Kidney (tissue), 14 donors: ENCODE data around the gene IQCC. TPM values are rescaled to one million over a fixed set of nuclear protein-coding genes. Genes with fewer than 3 reads are reported as not detected.

ENCODE experiments used
- DNase-seq, 5 donors: peaks; one replicate each; pipeline ENCODE4 v3.0.0-alpha.2; 2013 to 2020
- FAIRE-seq: peaks from 2 replicates; lab custom pipeline; 2012; peaks lifted over from hg19 to GRCh38; lab: Jason Lieb, UNC
- H3K27ac ChIP-seq, 2 donors: one replicate each; pipeline ENCODE4 v1.7.0; 2013; ENCODE audit warnings: low read depth in 2 of 2, low read length in 2 of 2, inconsistent platforms in 1 of 2
- H3K27me3 ChIP-seq: one replicate; pipeline ENCODE4 v1.7.1; 2013; ENCODE audit warnings: low read length, inconsistent platforms; ENCODE audit not compliant: control insufficient read depth, insufficient read depth
- H3K36me3 ChIP-seq, 3 donors: one replicate each; pipeline versions ENCODE4 v1.7.0 to v1.7.1; 2013; ENCODE audit warnings: low read length in 3 of 3, control low read depth in 1 of 3, inconsistent platforms in 1 of 3; ENCODE audit not compliant: insufficient read depth in 3 of 3, control insufficient read depth in 2 of 3
- H3K4me1 ChIP-seq, 3 donors: one replicate each; pipeline versions ENCODE4 v1.7.0 to v1.7.1; 2013; ENCODE audit warnings: low read length in 3 of 3, inconsistent platforms in 1 of 3, low read depth in 1 of 3; ENCODE audit not compliant: control insufficient read depth in 2 of 3, insufficient read depth in 2 of 3
- H3K4me3 ChIP-seq, 3 donors: one replicate each; pipeline versions ENCODE4 v1.7.0 to v1.8.1; 2013; ENCODE audit warnings: low read length in 3 of 3, control low read depth in 1 of 3, inconsistent platforms in 1 of 3
- H3K9ac ChIP-seq, 3 donors: one replicate each; pipeline versions ENCODE4 v1.7.0 to v1.7.1; 2013; ENCODE audit warnings: low read length in 3 of 3, control low read depth in 1 of 3, inconsistent platforms in 1 of 3
- H3K9me3 ChIP-seq, 3 donors: one replicate each; pipeline versions ENCODE4 v1.7.0 to v1.7.1; 2013; ENCODE audit warnings: low read length in 3 of 3, control low read depth in 1 of 3, inconsistent platforms in 1 of 3; ENCODE audit not compliant: control insufficient read depth in 2 of 3, insufficient read depth in 1 of 3
- CTCF ChIP-seq: IDR thresholded peaks from 3 replicates; pipeline ENCODE4 v1.5.1; 2012; ENCODE audit warnings: mild to moderate bottlenecking, moderate library complexity, borderline replicate concordance; ENCODE audit not compliant: insufficient read depth; ENCODE audit errors: extremely low read depth
- intact Hi-C: fragments of 100-400 bp; cut with DNase I; formaldehyde crosslinking; loops from one replicate; pipeline ENCODE4 v1.11.1; 2022
- polyA plus RNA-seq: library from polyadenylated mRNA; stranded (reverse); fragments of 350-450 nt; fragmentation: Illumina TruSeq; extraction: RNeasy Lipid Tissue Mini Kit (QIAGEN cat#74804); gene quantifications from one replicate; pipeline ENCODE4 v1.2.3, GENCODE V29; 2014; ENCODE audit warnings: low read depth, low replicate concordance; ENCODE audit not compliant: insufficient read depth
- total RNA-seq: library from RNA; stranded (reverse); fragmentation: NEBNext Ultra II Directional; extraction: Animal tissue kit (Norgen Biotek cat#: 25700); gene quantifications from one replicate; pipeline ENCODE4 v1.2.1, GENCODE V29; 2021
- donor health status: control.
- donor health status: control.
- donor health status: control.
- donor health status: control.
- donor health status: control.
- donor health status: DM: yes; HTN: yes; CAD: no.
- donor health status: Normal renal cell carcinoma (clear cell type).

Gene IQCC
- total and polyA plus RNA-seq, 2 donors from 2014 or later: 3.4 to 3.5 TPM

GRCh38 chr1:32198237-32199042, 7.0 kb upstream of the IQCC start:
- no peaks in the 10 kb centered on the region for H3K9me3 ChIP-seq
- intact Hi-C loops: no loop called here
- TF ChIP-seq CTCF: no peak
- no peak overlapping the region for H3K4me3 ChIP-seq
- H3K27ac ChIP-seq: no peak overlapping the region
- peaks cover 4 to 32% (median 18%) of the 10 kb centered on the region in 3 donors for H3K36me3 ChIP-seq
- peak in 1 of 5 donors; percentile 54 for DNase-seq
- H3K9ac ChIP-seq: no peak overlapping the region
- H3K27me3 ChIP-seq: no peaks in the 10 kb centered on the region
- FAIRE-seq: no peak
- H3K4me1 ChIP-seq: peaks cover 4 to 11% (median 10%) of the 10 kb centered on the region in 3 donors

GRCh38 chr1:32199043-32199716, 6.3 kb upstream of the IQCC start:
- Histone ChIP-seq H3K9ac (no peak overlapping the region), H3K27ac (peak overlapping the region in 1 of 2 donors; percentile 11), H3K36me3 (peaks cover under 1 to 26% (median 14%) of the 10 kb centered on the region in 3 donors), H3K4me1 (peaks cover 4 to 11% (median 10%) of the 10 kb centered on the region in 3 donors), H3K27me3 (no peaks in the 10 kb centered on the region), H3K4me3 (no peak overlapping the region), H3K9me3 (no peaks in the 10 kb centered on the region)
- DNase-seq (peak in 1 of 5 donors; percentile 38), FAIRE-seq (no peak)
- intact Hi-C loops: no loop called here
- no peak for TF ChIP-seq CTCF

GRCh38 chr1:32199717-32200072, 5.8 kb upstream of the IQCC start:
- peak overlapping the region in 2 of 3 donors; percentile 74 for H3K9ac ChIP-seq
- intact Hi-C loops: no loop called here
- no peak for TF ChIP-seq CTCF
- no peaks in the 10 kb centered on the region for H3K9me3 ChIP-seq
- H3K27ac ChIP-seq: peak overlapping the region in 1 of 2 donors; percentile 84
- H3K4me1 ChIP-seq: peaks cover 4 to 13% (median 10%) of the 10 kb centered on the region in 3 donors
- FAIRE-seq (no peak), DNase-seq (peak in 1 of 5 donors; percentile 69)
- H3K27me3 ChIP-seq: no peaks in the 10 kb centered on the region
- peak overlapping the region; percentile 66 to 86 (median 79) for H3K4me3 ChIP-seq
- H3K36me3 ChIP-seq: peaks cover 0 to 21% (median 10%) of the 10 kb centered on the region in 3 donors
